ENCODE measurements around the gene TAF1C.

GRCh38 chr16:84178892-84179611 lies 7.8 kb downstream of the TAF1C start:
- TF ChIP-seq CTCF (IDR thresholded peaks at IDR 0.05) (no peak), POLR2AphosphoS5 (IDR thresholded peaks at IDR 0.05) (no peak)
